Stimulated activated CD8-positive, alpha-beta memory T cell treated with anti-CD3 and anti-CD28 coated beads, Interleukin-2, amount 100 ng/mL, for 48 hours (primary cell): ENCODE measurements around the gene GATA6.

ENCODE experiments used
- DNase-seq, 2 donors: peaks; one replicate each; pipeline ENCODE4 v3.0.0-alpha.2; 2020; ENCODE audit warnings: low read depth in 2 of 2

GATA6 gene

GRCh38 chr18:22169011-22169888 is at the start of gene GATA6:
Gene GATA6 (plus strand): TSS chr18:22169589. CDS start chr18:22171145, 1,556 bp downstream.
- peak in 1 of 2 donors; percentile 22 for DNase-seq

DNA sequence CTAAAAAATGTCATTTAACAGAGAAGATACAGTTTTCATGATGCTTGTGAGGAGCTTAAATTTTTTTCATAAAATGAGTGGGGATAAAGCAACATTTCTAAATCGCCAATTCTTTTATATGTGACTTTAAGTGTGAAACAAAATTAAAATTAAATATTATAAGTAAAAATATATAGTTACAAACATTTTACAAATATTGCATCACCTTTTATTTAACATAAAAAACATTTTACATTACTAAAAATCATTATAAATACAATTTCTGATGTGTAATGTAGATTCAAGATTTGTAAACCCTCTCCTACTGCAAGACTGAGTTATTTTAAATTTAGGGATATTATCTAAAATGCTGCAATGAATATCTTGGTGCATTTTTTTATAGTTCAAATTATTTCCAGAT is 44.4 kb upstream of the GATA6 start:
- no peak for DNase-seq

DNA sequence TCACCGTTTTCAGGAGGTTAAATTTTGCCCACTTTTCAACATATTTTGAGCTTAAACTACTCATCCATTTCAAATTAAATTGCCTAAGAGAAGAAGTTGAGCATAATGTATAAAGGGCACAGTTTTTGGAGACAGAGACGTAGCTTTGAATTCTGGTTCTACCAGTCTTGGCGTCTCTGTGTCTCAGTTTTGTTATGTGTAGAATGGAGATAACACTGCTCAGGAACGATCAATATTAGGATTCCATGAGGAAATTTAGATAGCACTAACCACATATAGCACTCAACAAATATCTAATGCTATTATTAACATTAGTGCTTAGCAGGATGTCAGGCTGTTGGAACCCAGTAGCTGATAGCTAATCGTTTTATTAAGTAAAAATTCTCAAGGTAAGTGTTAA is 40.4 kb upstream of the GATA6 start:
- no peak for DNase-seq

- no peak for DNase-seq
Measured at GRCh38 chr18:22129778-22130177, 39.6 kb upstream of the GATA6 start.

DNA sequence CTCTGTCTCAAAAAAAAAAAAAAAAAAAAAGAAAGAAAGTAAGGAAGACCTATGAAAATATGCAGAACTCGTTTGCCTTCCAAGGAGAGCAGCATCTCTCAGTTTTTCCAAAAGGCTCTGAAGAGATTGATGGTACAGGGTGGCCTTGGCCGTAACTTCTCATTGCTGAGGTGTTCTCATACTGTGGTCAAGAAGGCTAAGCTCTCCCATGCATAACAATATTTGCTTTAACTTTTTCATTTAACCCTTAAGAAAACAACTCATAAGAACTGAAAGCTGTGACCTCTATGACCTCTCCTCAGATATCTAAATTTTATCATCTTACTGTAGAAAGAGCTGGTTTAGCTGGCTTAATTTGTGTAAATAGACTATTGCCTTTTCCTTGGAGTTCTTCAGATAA is 37.1 kb upstream of the GATA6 start:
- no peak for DNase-seq

- no peak for DNase-seq
Measured at GRCh38 chr18:22132763-22133162, 36.6 kb upstream of the GATA6 start.

- no peak for DNase-seq
Measured at GRCh38 chr18:22136395-22136794, 33.0 kb upstream of the GATA6 start.

GRCh38 chr18:22141211-22141610 is 28.2 kb upstream of the GATA6 start:
- DNase-seq, result no peak

DNA sequence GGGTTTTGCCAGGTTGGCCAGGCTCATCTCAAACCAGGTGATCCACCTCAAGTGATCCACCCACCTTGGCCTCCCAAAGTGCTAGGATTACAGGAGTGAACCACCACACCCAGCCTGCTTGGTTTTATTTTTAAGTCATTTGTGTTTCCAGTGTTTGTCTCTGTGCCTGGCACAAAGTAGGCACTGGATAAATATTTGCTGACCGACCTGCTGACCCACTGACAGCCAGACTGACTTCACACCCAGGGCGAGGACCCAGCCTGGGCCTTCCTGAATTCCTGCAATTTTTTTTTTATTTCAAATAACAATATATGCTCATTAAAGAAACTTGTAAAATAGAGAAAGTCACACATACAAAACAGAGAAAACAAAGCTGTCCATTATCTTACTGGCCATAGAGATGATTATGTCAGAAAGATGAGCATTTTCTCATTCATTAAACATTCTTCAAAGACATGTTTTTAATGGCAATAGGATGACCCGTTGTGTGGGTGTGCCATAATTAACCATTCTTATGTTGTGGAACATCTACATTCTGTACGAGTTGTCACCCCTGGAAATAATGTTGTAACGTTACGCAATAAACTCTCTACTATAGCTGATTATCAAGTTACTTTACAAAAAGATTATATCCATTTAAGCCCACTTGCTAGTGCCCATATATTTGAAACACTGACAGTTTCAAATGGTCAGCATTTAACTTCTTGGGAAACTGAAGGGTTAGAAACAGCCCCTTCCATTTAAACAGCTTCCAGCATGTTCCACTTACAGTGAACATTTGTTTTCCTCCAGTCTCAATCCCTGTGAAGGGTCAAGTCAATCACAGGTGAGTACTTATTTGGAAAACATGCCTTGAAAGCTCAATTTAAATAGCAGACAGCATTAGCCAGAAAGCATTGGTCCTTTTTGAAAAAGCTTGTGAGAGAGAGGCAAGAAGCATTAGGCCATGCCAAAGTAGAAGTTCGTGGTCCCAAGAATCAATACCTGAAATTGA is 25.7 kb upstream of the GATA6 start:
- no peak for DNase-seq

GRCh38 chr18:22145160-22145559 is 24.2 kb upstream of the GATA6 start:
- DNase-seq, result no peak

- DNase-seq, result no peak
Measured at GRCh38 chr18:22149710-22150109, 19.7 kb upstream of the GATA6 start.

DNA sequence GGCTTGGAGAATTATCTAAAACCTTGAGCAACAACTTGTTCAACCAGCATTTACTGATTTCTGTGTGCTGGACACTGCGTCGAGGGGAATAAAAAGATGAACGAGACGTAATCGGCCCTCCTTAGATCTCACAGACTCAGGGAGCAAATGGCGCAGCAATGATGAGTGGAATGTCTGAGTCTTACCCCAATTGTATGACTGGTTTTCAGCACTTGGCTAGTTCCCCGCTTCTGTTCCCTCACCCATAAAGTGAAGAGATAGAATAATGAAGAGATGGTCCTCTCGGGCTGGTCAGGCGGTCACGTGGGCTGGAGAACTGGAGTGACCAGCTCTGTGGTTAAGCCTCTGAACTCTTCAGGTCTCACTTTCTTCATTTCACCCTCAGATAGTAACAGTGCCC is 17.3 kb upstream of the GATA6 start:
- no peak for DNase-seq

- DNase-seq, result no peak
Measured at GRCh38 chr18:22153428-22153827, 16.0 kb upstream of the GATA6 start.

DNA sequence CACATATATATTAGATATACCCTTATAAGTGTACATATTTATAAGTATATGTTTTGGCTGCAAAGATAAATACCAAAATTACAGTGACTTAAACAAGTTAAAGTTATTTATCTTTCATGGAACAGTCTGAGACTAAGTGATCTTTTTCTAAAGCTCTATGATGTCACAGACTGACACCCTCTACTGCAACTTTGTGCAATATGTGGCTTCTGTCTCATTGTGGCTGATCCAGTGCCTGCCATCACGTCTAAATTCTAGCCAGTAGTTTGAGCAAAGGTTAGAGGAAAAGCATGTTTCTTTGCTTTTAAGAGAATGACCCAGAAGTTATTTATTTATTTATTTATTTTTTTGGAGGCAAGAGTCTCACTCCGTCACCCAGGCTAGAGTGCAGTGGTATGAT is 13.8 kb upstream of the GATA6 start:
- DNase-seq, result no peak

DNA sequence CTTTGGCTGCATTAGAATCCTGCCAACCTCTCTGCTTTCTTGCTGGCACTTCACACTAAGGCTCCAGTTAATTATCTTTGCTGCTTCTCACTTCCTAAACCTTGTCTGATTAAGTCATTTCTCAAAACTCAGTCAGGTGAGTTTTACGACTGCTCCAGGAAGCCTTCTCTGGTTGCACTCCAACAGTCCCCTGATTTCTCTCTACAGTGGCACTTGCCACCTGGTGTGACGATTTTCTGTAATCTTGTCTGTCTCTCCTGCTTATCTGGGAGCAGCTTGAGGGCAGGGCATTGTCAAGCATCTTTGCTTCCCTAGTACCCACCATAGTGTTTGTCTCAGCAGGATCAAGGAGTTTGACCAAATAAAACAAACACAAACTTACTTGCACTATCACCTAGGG is 10.4 kb upstream of the GATA6 start:
- DNase-seq, result no peak

DNA sequence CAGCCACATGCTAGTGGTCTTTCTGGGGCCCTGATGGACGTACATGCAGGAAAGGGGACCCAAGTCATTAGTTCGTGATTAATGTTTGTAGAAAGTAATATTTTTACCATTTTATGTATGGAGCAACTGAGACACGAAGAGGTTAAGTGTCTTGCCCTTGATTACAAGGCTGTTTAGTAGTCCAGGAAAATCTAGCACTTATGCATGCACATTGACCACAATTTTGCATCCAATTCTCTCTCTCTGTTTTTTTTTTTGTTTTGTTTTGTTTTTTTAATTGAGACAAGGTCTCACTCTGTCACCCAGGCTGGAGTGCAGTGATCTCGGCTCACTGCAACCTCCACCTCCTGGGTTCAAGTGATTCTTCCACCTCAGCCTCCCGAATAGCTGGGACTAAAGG is 8.3 kb upstream of the GATA6 start:
- DNase-seq, result no peak

DNA sequence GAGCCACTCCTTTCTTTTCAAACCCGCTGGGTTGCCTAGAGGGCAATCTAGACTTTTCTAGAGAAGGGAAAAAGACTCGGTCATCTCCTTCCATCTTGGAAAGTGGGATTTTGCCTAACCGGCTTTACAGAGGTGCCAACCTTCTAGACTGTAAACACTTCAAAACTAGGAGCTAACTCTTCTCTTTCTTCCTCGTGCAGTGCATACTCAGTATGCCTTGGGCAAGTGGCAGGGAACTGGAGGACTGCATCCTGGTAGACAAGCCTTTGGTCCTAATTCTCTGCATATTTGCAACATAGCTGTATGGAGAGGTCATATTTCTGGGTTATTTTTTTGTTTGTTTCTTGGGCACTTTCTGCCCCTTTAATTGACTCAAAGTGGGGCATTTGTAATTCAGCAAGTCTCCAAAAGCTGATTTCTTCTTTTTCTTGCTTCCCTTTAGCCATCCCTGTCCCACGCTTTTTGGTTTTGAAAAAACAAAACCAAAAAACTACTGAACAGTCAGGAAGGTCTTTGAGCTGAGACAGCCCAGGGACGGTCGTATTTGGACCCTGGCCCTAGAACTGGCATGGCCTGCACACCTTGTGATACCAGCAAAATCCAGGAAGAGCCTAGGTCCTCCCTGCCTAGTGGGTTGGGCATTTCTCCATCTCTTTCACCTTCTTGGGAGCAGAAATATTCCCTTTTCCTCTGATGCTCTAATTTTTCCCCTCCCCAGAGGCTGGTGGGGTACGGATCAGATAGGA is 5.8 kb upstream of the GATA6 start:
- DNase-seq, result no peak

GRCh38 chr18:22164337-22165048 is 4.9 kb upstream of the GATA6 start:
- no peak for DNase-seq

GRCh38 chr18:22165049-22165602 is 4.3 kb upstream of the GATA6 start:
- DNase-seq, result no peak

GRCh38 chr18:22165603-22166068 is 3.8 kb upstream of the GATA6 start:
- DNase-seq, result no peak
